Ovary (tissue), 9 donors: ENCODE results near the gene IL17REL. TPM values are rescaled to one million over a fixed set of nuclear protein-coding genes. Genes with fewer than 3 reads are reported as not detected.

ENCODE experiments used
- DNase-seq, 5 donors: peaks; one replicate each; pipeline ENCODE4 v3.0.0-alpha.2; 2019 to 2020
- H3K27ac ChIP-seq, 2 donors: fragments of 200-600 bp; one replicate each; pipeline versions ENCODE4 v1.5.1 to v1.8.0; 2019 to 2022
- H3K27me3 ChIP-seq: fragments of 200-600 bp; one replicate; pipeline ENCODE4 v1.8.0; 2022
- H3K36me3 ChIP-seq: fragments of 200-600 bp; sonication (generic); one replicate; pipeline ENCODE4 v1.5.1; 2019
- H3K4me1 ChIP-seq: one replicate; pipeline ENCODE4 v1.8.1; 2013; ENCODE audit warnings: mild to moderate bottlenecking, moderate library complexity; ENCODE audit not compliant: insufficient read depth
- H3K4me3 ChIP-seq: fragments of 200-600 bp; sonication (generic); one replicate; pipeline ENCODE4 v1.5.1; 2017
- H3K9me3 ChIP-seq, 2 donors: fragments of 200-600 bp in 1 of 2; sonication (generic) in 1 of 2; one replicate each; pipeline versions ENCODE4 v1.5.1 to v1.8.1; 2013 to 2019; ENCODE audit warnings: mild to moderate bottlenecking in 1 of 2, moderate library complexity in 1 of 2
- EP300 ChIP-seq: sonication (generic); formaldehyde crosslinking; IDR thresholded peaks from one replicate; pipeline ENCODE4 v1.6.1; 2017; ENCODE audit warnings: antibody characterized with exemption
- POLR2A ChIP-seq: fragments of 450-650 bp; IDR thresholded peaks from one replicate; pipeline ENCODE4 v1.6.1; 2017; ENCODE audit warnings: antibody characterized with exemption, mild to moderate bottlenecking, moderate library complexity
- WGBS, 3 donors: extraction: QIAGEN DNeasy Blood & Tissue Kit in 1 of 3; methylation state at CpG; one replicate each; pipeline versions ENCODE4 v1.1.5 to v1.1.7; 2013 to 2017; 5-methylcytosine and 5-hydroxymethylcytosine counted together
- intact Hi-C, 4 donors: fragments of 100-400 bp; cut with DNase I; formaldehyde crosslinking; loops; one replicate each; pipeline versions ENCODE4 v1.11.0 to v1.15.1; 2022 to 2023
- polyA plus RNA-seq, 2 donors: library from polyadenylated mRNA; stranded (reverse); fragments of 200-250 nt in 1 of 2; fragments of 350-450 nt in 1 of 2; fragmentation: Illumina TruSeq in 1 of 2; extraction: RNeasy Lipid Tissue Mini Kit (QIAGEN cat#74804) in 1 of 2; gene quantifications; one replicate each; pipeline ENCODE4 v1.2.3, GENCODE V29; 2013 to 2014
- total RNA-seq, 7 donors: library from RNA; depleted of rRNA in 2 of 7; stranded (reverse); fragments of >200 nt in 2 of 7; fragmentation: NEBNext Ultra II Directional in 3 of 7; extraction: Animal tissue kit (Norgen Biotek cat#: 25700) in 3 of 7; gene quantifications; one replicate each; pipeline versions ENCODE4 v1.1.0 to v1.2.4, GENCODE V29; 2016 to 2023
- TF ChIP-seq, protein P1 (sequence below), 3 donors: fragments of 450-650 bp in 2 of 3; fragments of 200-600 bp in 1 of 3; IDR thresholded peaks; one replicate each; pipeline versions ENCODE4 v1.5.1 to v1.8.0; 2016 to 2022; ENCODE audit warnings: antibody characterized with exemption in 3 of 3, mild to moderate bottlenecking in 1 of 3
- donor health status: DM: no; HTN: no; CAD: no; lungs with moderate emphysema.
- donor health status: DM: no; HTN: no; CAD: no.
- donor health status: Bipolar disorder and iron deficiency.
- donor health status: DM: yes; HTN: yes; CAD: no.
- donor health status: DM: no; HTN: no; CAD: no.
- donor health status: DM: yes; HTN: yes; CAD: no.

The IL17REL gene
- total and polyA plus RNA-seq, 9 donors: 0.05 to 0.18 (median 0.10) TPM; not detected in 5

DNA sequence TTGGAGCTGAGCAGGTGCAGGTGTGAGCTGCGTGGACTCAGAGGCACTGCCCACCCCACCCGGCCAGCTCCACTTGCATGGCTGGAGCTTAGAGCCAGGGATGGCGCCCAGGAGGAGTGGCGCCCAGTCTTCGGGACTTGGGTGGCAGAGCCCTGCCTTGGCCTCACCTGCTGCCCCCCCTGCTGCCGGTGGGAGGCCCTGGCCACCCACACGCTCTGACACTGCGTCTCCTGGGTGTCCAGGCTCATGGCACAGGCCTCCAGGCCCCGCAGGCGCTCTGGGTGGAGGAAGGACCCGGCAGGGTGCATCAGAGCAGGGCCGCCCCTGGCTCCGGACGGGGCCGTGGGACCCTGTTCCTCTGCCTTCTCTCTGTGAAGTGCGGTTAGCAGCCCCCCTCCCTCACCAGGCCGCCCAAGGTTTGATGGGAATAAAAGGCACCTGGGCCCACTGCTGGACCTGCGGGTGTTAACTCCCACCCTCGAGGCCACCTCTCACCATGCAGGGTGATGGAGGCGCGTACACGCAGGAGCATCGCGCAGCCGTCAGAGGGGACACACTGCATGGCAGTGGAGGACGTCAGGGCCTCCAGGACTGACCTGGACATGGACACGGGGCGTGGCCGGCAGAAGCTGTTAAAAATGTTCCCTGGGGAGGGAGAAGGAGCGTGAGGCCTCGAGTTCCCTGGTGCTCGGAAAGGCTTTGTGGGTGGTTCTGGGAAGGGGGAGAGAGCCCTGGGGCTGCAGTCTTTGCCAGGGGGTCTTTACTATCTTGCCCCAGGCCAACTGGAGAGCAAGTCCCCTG, 11.8 kb downstream of the IL17REL start:
- Histone ChIP-seq H3K9me3 (no peaks in the 10 kb centered on the region), H3K27ac (no peak overlapping the region), H3K4me1 (peaks cover 4% of the 10 kb centered on the region), H3K36me3 (no peaks in the 10 kb centered on the region), H3K4me3 (no peak overlapping the region), H3K27me3 (no peaks in the 10 kb centered on the region)
- 88 to 93% (median 90%) methylated on average over 29 to 32 of the region's 32 CpGs for WGBS, 3 donors
- peak in 1 of 5 donors; percentile 29 for DNase-seq
- no peak for TF ChIP-seq POLR2A
- TF ChIP-seq EP300: no peak
- TF ChIP-seq, protein P1, sequence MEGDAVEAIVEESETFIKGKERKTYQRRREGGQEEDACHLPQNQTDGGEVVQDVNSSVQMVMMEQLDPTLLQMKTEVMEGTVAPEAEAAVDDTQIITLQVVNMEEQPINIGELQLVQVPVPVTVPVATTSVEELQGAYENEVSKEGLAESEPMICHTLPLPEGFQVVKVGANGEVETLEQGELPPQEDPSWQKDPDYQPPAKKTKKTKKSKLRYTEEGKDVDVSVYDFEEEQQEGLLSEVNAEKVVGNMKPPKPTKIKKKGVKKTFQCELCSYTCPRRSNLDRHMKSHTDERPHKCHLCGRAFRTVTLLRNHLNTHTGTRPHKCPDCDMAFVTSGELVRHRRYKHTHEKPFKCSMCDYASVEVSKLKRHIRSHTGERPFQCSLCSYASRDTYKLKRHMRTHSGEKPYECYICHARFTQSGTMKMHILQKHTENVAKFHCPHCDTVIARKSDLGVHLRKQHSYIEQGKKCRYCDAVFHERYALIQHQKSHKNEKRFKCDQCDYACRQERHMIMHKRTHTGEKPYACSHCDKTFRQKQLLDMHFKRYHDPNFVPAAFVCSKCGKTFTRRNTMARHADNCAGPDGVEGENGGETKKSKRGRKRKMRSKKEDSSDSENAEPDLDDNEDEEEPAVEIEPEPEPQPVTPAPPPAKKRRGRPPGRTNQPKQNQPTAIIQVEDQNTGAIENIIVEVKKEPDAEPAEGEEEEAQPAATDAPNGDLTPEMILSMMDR (IDR thresholded peaks at IDR 0.05): no peak
- intact Hi-C loops: no loop called here

DNA sequence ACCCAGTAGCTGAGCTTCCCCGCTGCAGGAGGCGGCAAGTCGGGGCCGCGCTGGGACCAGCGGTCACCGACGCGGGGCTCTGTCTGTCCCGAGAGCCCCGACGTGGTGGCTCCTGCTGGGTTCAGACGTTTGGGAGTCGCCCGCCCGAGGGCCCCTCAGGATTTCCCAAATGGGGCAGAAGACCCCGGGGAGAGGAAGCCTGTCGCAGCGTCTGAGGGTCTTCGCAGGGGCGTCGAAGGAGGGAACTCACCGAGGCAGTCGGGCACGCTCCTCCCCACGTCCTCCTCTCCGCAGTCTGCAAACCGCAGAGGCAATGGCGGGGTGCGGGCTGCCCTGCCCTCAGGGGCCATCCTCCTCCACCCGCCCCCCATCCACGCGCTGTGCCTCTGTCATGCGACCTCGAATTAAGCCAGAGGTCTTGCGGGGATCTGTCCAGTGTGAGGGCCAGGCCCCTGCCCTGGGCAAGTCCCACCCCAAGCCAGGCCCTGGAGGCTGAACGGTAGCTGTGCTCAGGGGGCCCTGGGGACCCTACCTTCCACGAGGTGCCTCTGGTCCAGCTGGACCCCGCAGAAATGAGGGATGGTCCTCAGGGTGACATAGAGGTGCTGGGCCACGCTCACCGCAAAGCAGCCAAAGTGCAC, 12.5 kb downstream of the IL17REL start:
- H3K36me3 ChIP-seq: no peaks in the 10 kb centered on the region
- no peak overlapping the region for H3K27ac ChIP-seq
- peaks cover 4% of the 10 kb centered on the region for H3K4me1 ChIP-seq
- H3K4me3 ChIP-seq: no peak overlapping the region
- peak in 2 of 5 donors; percentile 25 to 28 for DNase-seq
- no peaks in the 10 kb centered on the region for H3K9me3 ChIP-seq
- no peaks in the 10 kb centered on the region for H3K27me3 ChIP-seq
- intact Hi-C loops: no loop called here
- no peak for TF ChIP-seq EP300
- TF ChIP-seq POLR2A: no peak
- TF ChIP-seq, protein P1 (IDR thresholded peaks at IDR 0.05): no peak
- 13 to 37% (median 31%) methylated on average over 22 to 41 of the region's 41 CpGs for WGBS, 3 donors

DNA sequence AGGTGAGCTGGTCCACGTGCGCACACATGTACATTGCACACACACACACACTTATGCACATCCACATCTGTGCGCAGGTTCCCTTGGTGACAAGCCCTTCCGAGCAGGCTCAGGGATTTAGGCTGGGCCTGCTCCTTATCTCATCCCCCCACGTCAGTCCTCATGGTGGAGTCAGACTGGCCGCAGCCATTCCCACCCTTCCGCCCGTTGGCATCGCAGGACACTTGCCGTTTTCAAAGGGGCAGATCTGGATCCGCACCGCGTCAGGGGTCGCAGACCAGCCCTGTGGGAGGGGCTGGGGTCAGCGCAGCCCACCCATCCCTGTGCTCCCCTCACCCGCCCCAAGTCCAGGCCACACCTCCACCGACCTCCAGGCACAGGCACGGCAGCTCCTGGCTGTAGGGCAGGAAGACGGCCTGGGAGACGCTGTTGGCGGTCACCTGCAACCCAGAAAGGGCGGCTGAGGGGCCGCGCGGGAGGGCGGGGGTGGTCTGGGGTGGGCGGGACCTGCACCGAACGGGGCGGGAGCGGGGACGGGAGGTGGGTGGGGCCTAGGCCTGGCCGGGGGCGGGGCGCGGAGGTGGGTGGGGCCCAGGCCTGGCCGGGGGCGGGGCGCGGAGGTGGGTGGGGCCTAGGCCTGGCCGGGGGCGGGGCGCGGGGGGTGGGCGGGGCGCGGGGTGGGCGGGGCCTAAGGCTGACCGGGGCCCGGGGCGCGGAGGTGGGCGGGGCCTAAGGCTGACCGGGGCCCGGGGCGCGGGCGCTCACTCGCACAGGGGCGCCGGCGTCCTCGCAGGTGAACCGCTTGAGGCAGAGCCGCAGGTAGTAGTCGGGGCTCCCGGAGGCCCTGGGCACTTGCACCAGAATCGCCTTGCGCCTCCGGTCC, 13.3 kb downstream of the IL17REL start:
- no peaks in the 10 kb centered on the region for H3K27me3 ChIP-seq

DNA sequence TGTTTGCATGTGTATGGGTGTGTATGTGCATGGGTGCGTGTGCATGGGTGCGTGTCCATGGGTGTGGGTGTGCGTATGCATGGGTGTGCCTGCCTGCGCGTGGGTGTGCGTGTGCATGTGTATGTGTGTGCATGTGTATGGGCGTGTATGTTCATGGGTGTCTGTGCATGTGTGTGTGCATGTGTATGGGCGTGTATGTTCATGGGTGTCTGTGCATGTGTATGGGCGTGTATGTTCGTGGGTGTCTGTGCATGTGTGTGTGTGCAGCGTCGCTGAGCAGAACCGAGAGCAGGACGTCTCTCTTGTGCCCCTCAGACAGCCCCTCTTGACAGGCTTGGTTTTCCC, 13.9 kb downstream of the IL17REL start:
- Histone ChIP-seq H3K36me3 (no peaks in the 10 kb centered on the region), H3K9me3 (no peaks in the 10 kb centered on the region), H3K27me3 (no peaks in the 10 kb centered on the region), H3K27ac (no peak overlapping the region), H3K4me3 (no peak overlapping the region), H3K4me1 (peaks cover 4% of the 10 kb centered on the region)
- intact Hi-C loops: no loop called here
- 88 to 93% (median 91%) methylated on average over 14 of the region's 14 CpGs for WGBS, 3 donors
- no peak for TF ChIP-seq POLR2A
- no peak for TF ChIP-seq EP300
- TF ChIP-seq, protein P1 (IDR thresholded peaks at IDR 0.05): no peak
- peak in 1 of 5 donors; percentile 25 for DNase-seq

More for the DNA sequence above, 13.3 kb downstream of the IL17REL start:
- peak in 2 of 5 donors; percentile 28 to 40 for DNase-seq
- H3K36me3 ChIP-seq: no peaks in the 10 kb centered on the region
- no peaks in the 10 kb centered on the region for H3K9me3 ChIP-seq
- intact Hi-C loops: no loop called here
- no peak overlapping the region for H3K27ac ChIP-seq
- WGBS, 3 donors: 10 to 27% (median 25%) methylated on average over 24 to 65 of the region's 70 CpGs
- TF ChIP-seq, protein P1 (IDR thresholded peaks at IDR 0.05): no peak
- TF ChIP-seq POLR2A (no peak), EP300 (no peak)
- peaks cover 4% of the 10 kb centered on the region for H3K4me1 ChIP-seq
- H3K4me3 ChIP-seq: no peak overlapping the region
